Measurements from ENCODE around the gene PDCD2L.
"Not testable (repeated sequence)": the region's sequence is repeated elsewhere in the genome, so short reads cannot be mapped to it uniquely, and the experiment has no call there.

Gene PDCD2L

GRCh38 chr19:34391813-34392212, 12.4 kb upstream of the PDCD2L start:
- no peak for DNase-seq (ENCODE audit: low read depth)
- no peak overlapping the region for H3K4me3 ChIP-seq (ENCODE audit: low read depth, low read length)
- TF ChIP-seq, protein P1, sequence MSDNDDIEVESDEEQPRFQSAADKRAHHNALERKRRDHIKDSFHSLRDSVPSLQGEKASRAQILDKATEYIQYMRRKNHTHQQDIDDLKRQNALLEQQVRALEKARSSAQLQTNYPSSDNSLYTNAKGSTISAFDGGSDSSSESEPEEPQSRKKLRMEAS (IDR thresholded peaks at IDR 0.05; ENCODE audit: low read depth, low read length) = no peak
- no peak for TF ChIP-seq MYC (IDR thresholded peaks at IDR 0.05; ENCODE audit: low read depth, low read length)
- no peak for TF ChIP-seq POLR2A (IDR thresholded peaks at IDR 0.05; ENCODE audit: extremely low read depth, insufficient read length)
- no peak for TF ChIP-seq CTCF (IDR thresholded peaks at IDR 0.05; ENCODE audit: low read depth, low read length)

DNA sequence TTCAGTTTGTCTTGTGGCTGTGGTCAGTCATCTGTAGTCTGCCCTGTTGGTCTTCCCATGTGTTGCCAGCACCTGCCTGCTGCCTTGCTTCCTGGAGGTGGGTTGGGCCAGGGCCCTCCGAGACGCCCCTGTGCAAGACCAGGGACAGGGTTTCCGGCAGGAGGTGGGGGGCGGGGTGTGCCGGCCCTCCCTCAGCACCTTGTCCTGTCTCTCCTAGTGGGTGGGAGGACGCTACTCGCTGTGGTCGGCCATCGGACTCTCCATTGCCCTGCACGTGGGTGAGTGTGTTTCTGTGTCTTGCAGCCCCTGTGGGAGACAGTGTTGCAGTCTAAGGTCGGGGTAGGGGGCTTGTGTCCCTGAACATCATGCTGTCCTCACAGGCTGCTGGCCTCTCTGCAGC, 11.2 kb upstream of the PDCD2L start:
- H3K4me3 ChIP-seq (ENCODE audit: low read depth, low read length) = no peak overlapping the region
- TF ChIP-seq POLR2A (IDR thresholded peaks at IDR 0.05; ENCODE audit: extremely low read depth, insufficient read length) = no peak
- TF ChIP-seq MYC (IDR thresholded peaks at IDR 0.05; ENCODE audit: low read depth, low read length) = no peak
- TF ChIP-seq, protein P1 (IDR thresholded peaks at IDR 0.05; ENCODE audit: low read depth, low read length) = no peak
- TF ChIP-seq CTCF (IDR thresholded peaks at IDR 0.05; ENCODE audit: low read depth, low read length) = no peak
- DNase-seq (ENCODE audit: low read depth) = no peak

DNA sequence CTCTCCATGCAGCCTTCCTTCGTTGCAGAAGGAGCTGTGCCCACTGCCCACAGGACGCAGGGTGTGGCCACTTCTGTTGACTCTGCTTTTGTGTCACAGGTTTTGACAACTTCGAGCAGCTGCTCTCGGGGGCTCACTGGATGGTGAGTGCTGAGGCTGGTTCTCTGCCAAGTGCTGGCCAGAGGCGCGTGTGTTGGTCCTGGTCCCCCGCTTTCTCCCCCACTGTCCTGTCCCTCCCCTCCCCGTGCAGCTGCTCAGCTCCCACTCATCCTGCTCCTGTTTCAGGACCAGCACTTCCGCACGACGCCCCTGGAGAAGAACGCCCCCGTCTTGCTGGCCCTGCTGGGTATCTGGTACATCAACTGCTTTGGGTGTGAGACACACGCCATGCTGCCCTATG, 10.6 kb upstream of the PDCD2L start:
- TF ChIP-seq, protein P1 (IDR thresholded peaks at IDR 0.05; ENCODE audit: low read depth, low read length) = no peak
- TF ChIP-seq MYC (IDR thresholded peaks at IDR 0.05; ENCODE audit: low read depth, low read length) (no peak), POLR2A (IDR thresholded peaks at IDR 0.05; ENCODE audit: extremely low read depth, insufficient read length) (no peak), CTCF (IDR thresholded peaks at IDR 0.05; ENCODE audit: low read depth, low read length) (no peak)
- no peak overlapping the region for H3K4me3 ChIP-seq (ENCODE audit: low read depth, low read length)
- DNase-seq (ENCODE audit: low read depth) = no peak

DNA sequence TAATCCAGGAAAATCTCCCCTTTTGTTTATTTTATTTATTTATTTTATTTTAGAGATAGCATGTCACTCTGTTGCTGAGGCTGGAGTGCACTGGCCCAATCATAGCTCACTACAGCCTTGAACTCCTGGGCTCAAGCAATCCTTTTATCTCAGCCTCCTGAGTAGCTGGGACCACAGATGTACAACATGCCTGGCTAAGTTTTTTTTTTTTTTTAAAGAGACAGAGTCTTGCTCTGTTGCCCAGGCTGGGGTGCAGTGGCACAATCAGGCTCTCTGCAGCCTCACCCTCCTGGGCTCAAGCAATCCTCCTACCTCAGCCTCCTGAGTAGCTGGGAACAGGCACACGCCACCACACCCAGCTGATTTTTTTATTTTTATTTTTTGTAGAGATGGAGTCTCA, 6.3 kb upstream of the PDCD2L start:
- TF ChIP-seq CTCF (IDR thresholded peaks at IDR 0.05; ENCODE audit: low read depth, low read length) (no peak), MYC (IDR thresholded peaks at IDR 0.05; ENCODE audit: low read depth, low read length) (no peak), POLR2A (IDR thresholded peaks at IDR 0.05; ENCODE audit: extremely low read depth, insufficient read length) (no peak)
- TF ChIP-seq, protein P1 (IDR thresholded peaks at IDR 0.05; ENCODE audit: low read depth, low read length) = no peak
- no peak for DNase-seq (ENCODE audit: low read depth)
- H3K4me3 ChIP-seq (ENCODE audit: low read depth, low read length) = no peak overlapping the region

GRCh38 chr19:34399886-34400285, 4.3 kb upstream of the PDCD2L start:
- no peak for DNase-seq (ENCODE audit: low read depth)
- TF ChIP-seq, protein P1 (IDR thresholded peaks at IDR 0.05; ENCODE audit: low read depth, low read length) = no peak
- no peak for TF ChIP-seq MYC (IDR thresholded peaks at IDR 0.05; ENCODE audit: low read depth, low read length)
- TF ChIP-seq POLR2A (IDR thresholded peaks at IDR 0.05; ENCODE audit: extremely low read depth, insufficient read length) = no peak
- no peak for TF ChIP-seq CTCF (IDR thresholded peaks at IDR 0.05; ENCODE audit: low read depth, low read length)

DNA sequence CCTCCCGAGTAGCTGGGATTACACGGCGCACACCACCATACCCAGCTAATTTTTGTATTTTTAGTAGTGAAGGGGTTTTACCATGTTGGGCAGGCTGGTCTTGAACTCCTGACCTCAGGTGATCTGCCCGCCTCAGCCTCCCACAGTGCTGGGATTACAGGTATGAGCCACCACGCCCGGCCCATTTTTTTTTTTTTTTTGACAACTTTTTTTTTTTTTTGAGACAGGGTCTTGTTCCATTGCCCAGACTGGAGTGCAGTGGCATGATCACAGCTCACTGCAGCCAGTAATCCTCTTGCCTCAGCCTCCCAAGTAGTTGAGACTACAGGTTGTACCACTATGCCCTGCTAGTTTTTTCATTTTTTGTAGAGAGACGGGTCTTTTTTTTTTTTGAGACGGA, 3.4 kb upstream of the PDCD2L start:
- H3K4me3 ChIP-seq (ENCODE audit: low read depth, low read length); DNase-seq (ENCODE audit: low read depth): not testable (repeated sequence)

More at GRCh38 chr19:34399886-34400285, 4.3 kb upstream of the PDCD2L start:
- no peak overlapping the region for H3K4me3 ChIP-seq (ENCODE audit: low read depth, low read length)

Measured in NB4 (cell line).